Gastroesophageal sphincter (tissue), 3 donors: ENCODE measurements around the gene SIT1.

ENCODE experiments used
- EP300 ChIP-seq: sonication (generic); formaldehyde crosslinking; IDR thresholded peaks from one replicate; pipeline ENCODE4 v1.6.1; 2017; ENCODE audit warnings: antibody characterized with exemption, mild to moderate bottlenecking
- POLR2A ChIP-seq, 2 donors: fragments of 450-650 bp; IDR thresholded peaks; one replicate each; pipeline ENCODE4 v1.6.1; 2017; ENCODE audit warnings: antibody characterized with exemption in 2 of 2, mild to moderate bottlenecking in 2 of 2, moderate library complexity in 1 of 2
- TF ChIP-seq, protein P1 (sequence below), 4 experiments: fragments of 200-600 bp in 2 of 4; fragments of 450-650 bp in 2 of 4; sonication (generic) in 1 of 4; IDR thresholded peaks; one replicate each; pipeline ENCODE4 v1.5.1; 2017 to 2019; ENCODE audit warnings: antibody characterized with exemption in 4 of 4, mild to moderate bottlenecking in 2 of 4, moderate library complexity in 2 of 4

DNA sequence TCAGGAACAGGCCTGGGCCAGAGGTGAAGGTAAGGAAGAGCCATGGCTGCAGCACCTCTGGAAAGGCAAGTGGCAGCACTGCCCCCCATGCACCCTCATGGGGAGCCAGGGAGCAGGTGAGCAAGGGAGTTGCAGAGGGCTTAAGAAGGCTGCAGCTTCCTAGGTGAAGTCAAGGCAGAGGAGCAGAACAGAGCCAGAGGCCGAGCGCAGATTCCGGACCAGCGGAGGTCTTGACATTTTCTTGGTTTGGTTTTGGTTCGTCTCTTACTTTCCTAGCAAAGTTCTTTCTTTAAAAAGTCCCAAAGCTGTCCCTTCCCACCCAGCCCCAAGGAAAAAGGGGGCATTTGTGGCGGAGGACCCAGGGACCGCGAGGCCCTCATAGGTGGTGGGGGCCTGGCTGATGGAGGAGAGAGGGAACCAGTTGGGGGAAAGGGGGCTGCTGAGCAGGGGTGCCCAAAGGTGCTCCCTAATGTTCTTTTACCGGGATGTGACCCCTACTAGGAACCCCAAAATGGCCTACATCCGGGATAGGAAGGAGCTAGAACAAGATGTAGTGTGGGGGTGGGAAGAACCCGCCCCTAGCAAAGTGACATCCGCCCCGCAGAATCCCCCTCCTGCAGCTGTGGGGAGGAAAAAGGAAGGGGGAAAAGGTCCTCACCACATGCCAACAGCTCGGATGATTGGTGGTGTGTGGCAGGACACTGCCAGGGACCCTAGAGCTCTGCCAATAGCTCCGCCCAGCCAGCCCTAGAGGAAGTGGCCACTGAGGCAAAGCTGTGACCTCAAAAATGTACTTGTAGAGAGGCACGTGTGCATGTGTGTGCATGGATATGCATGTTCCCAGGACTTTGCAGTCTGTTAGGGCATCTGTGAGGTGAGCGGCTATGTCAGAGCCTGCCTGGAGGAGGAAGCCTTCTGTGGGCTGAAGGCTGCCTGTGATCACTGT, 31.6 kb downstream of the SIT1 start:
- TF ChIP-seq EP300 (no peak), POLR2A (IDR thresholded peaks at IDR 0.05) (no peak)
- TF ChIP-seq, protein P1, sequence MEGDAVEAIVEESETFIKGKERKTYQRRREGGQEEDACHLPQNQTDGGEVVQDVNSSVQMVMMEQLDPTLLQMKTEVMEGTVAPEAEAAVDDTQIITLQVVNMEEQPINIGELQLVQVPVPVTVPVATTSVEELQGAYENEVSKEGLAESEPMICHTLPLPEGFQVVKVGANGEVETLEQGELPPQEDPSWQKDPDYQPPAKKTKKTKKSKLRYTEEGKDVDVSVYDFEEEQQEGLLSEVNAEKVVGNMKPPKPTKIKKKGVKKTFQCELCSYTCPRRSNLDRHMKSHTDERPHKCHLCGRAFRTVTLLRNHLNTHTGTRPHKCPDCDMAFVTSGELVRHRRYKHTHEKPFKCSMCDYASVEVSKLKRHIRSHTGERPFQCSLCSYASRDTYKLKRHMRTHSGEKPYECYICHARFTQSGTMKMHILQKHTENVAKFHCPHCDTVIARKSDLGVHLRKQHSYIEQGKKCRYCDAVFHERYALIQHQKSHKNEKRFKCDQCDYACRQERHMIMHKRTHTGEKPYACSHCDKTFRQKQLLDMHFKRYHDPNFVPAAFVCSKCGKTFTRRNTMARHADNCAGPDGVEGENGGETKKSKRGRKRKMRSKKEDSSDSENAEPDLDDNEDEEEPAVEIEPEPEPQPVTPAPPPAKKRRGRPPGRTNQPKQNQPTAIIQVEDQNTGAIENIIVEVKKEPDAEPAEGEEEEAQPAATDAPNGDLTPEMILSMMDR (IDR thresholded peaks at IDR 0.05): no peak
